Calu3 (cell line): ENCODE measurements around the gene IBA57. TPM values are rescaled to one million over a fixed set of nuclear protein-coding genes. Genes with fewer than 3 reads are reported as not detected.

Experiments used
- BruUV-seq: library from RNA; stranded (reverse); fragments of 400-500 nt; replicated peaks from 2 replicates; lab custom pipeline; 2021; lab: Mats Ljungman, UMichigan
- CTCF ChIA-PET: fragments of 300-600 bp; sonication (Branson Sonifier 250); formaldehyde crosslinking; loops from one replicate; lab custom pipeline; 2022; ENCODE audit warnings: antibody characterized with exemption; lab: Charles Lee
- DNase-seq: peaks from one replicate; pipeline ENCODE4 v3.0.0; 2022
- H3K27ac Mint-ChIP-seq: one replicate; pipeline ENCODE4 v1.8.0; 2022; ENCODE audit warnings: mixed read lengths; ENCODE audit not compliant: unreplicated experiment
- H3K27me3 Mint-ChIP-seq: one replicate; pipeline ENCODE4 v1.8.0; 2022; ENCODE audit warnings: mixed read lengths; ENCODE audit not compliant: unreplicated experiment
- H3K36me3 Mint-ChIP-seq: one replicate; pipeline ENCODE4 v1.8.0; 2022; ENCODE audit warnings: mild to moderate bottlenecking, moderate library complexity, mixed read lengths; ENCODE audit not compliant: insufficient read depth, unreplicated experiment
- H3K4me1 Mint-ChIP-seq: one replicate; pipeline ENCODE4 v1.8.0; 2022; ENCODE audit warnings: mild to moderate bottlenecking, low read depth, mixed read lengths; ENCODE audit not compliant: unreplicated experiment
- H3K4me3 Mint-ChIP-seq: one replicate; pipeline ENCODE4 v1.8.0; 2022; ENCODE audit warnings: mild to moderate bottlenecking, low read depth, moderate library complexity, mixed read lengths; ENCODE audit not compliant: unreplicated experiment
- H3K9me3 Mint-ChIP-seq: one replicate; pipeline ENCODE4 v1.8.0; 2022; ENCODE audit warnings: low read depth, mixed read lengths; ENCODE audit not compliant: unreplicated experiment
- intact Hi-C: fragments of 100-400 bp; cut with micrococcal nuclease; formaldehyde crosslinking; loops from one replicate; pipeline ENCODE4 v1.10.0; 2022; ENCODE audit not compliant: unreplicated experiment
- total RNA-seq: library from RNA; stranded (reverse); gene quantifications from 2 replicates; pipeline ENCODE4 v1.2.3, GENCODE V29; 2022
- TF ChIP-seq, protein P1 (sequence below): fragments of 200-600 bp; IDR thresholded peaks from one replicate; pipeline ENCODE4 v1.8.0; 2022; ENCODE audit warnings: antibody characterized with exemption; ENCODE audit not compliant: unreplicated experiment

The IBA57 gene
- total RNA-seq, 1 experiment from 2014 or later = 9.2 TPM

DNA sequence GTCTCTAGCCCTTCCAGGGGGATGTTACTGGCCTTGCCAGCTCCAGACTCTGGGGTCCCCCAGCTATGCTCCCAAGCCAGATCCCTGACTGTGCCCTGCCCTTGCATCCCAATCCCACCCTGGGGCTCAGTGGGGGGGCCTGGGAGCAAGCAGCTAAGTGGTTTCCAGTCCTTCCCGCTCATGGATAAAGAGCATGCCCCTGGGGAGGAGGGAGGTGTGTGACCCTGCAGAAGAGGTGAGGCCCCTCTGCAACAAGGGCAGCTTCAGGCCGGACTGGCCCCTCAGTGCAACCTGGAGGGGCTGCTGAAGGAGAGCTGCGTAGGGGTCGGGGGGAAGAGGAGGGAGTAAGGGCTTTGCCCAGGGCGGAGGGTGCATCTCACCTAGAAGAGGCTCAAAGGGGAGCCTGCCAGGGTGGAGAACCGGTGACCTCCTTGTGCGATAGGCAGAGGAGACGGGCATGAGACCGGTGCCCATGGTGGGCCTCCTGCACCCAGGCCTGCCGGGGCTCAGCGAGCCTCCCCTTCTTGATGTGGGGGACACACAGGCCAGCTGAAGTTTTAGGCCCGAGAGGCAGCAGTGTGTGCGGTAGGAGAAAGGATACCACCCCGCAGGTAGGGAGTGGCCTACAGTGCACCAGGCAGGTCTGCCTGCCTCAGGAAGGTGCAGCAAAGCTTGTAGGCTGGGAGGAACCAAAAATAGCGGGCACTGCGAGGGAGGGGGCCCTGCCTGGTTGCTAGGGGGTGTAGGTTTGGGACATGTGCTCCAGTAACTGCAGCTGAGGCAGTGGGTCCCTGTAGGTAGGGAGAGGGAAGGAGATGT lies 45.3 kb downstream of the IBA57 start:
- BruUV-seq = no TSS peak
- peaks cover 23% of the 10 kb centered on the region for H3K27me3 Mint-ChIP-seq
- H3K36me3 Mint-ChIP-seq = peaks cover 34% of the 10 kb centered on the region
- TF ChIP-seq, protein P1, sequence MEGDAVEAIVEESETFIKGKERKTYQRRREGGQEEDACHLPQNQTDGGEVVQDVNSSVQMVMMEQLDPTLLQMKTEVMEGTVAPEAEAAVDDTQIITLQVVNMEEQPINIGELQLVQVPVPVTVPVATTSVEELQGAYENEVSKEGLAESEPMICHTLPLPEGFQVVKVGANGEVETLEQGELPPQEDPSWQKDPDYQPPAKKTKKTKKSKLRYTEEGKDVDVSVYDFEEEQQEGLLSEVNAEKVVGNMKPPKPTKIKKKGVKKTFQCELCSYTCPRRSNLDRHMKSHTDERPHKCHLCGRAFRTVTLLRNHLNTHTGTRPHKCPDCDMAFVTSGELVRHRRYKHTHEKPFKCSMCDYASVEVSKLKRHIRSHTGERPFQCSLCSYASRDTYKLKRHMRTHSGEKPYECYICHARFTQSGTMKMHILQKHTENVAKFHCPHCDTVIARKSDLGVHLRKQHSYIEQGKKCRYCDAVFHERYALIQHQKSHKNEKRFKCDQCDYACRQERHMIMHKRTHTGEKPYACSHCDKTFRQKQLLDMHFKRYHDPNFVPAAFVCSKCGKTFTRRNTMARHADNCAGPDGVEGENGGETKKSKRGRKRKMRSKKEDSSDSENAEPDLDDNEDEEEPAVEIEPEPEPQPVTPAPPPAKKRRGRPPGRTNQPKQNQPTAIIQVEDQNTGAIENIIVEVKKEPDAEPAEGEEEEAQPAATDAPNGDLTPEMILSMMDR = no peak
- intact Hi-C loops = loop anchor here (10.0 kb wide), 1 partner anchor 134 kb away; no protein-coding TSS in a partner anchor
- no peaks in the 10 kb centered on the region for H3K9me3 Mint-ChIP-seq
- peak overlapping the region; percentile 39 for H3K4me3 Mint-ChIP-seq
- CTCF ChIA-PET = no interaction called here
- no peak for DNase-seq
- H3K4me1 Mint-ChIP-seq = no peaks in the 10 kb centered on the region
- no peak overlapping the region for H3K27ac Mint-ChIP-seq

DNA sequence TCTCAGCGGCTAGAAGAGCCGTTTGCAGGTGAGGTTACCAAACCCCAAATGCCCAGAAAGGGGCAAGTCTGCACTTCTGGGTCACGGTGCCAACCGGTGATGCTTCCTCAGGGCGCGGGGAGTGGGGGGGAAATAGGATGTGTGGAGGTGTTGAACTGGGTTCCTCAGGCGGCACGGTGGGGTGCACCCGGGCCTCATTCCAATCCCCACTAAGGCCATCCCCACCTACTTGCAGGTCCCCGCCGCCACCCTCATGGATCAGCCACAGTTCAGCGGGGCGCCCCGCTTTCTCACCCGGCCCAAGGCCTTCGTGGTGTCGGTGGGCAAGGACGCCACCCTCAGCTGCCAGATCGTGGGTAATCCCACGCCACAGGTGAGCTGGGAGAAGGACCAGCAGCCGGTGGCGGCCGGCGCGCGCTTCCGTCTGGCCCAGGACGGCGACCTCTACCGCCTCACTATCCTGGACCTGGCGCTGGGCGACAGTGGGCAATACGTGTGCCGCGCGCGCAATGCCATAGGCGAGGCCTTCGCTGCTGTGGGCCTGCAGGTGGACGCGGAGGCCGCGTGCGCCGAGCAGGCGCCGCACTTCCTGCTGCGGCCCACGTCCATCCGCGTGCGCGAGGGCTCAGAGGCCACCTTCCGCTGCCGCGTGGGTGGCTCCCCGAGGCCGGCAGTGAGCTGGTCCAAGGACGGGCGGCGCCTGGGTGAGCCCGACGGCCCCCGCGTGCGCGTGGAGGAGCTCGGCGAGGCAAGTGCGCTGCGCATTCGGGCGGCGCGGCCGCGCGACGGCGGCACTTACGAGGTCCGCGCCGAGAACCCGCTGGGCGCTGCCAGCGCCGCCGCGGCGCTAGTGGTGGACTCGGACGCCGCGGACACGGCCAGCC lies 46.2 kb downstream of the IBA57 start:
- Mint-ChIP-seq H3K4me3 (peak overlapping the region; percentile 39), H3K9me3 (no peaks in the 10 kb centered on the region), H3K27ac (no peak overlapping the region), H3K36me3 (peaks cover 34% of the 10 kb centered on the region), H3K4me1 (no peaks in the 10 kb centered on the region), H3K27me3 (peaks cover 14% of the 10 kb centered on the region)
- no TSS peak for BruUV-seq
- DNase-seq = no peak
- intact Hi-C loops = loop anchor here (10.0 kb wide), 1 partner anchor 133 kb away; no protein-coding TSS in a partner anchor
- TF ChIP-seq, protein P1 = no peak
- CTCF ChIA-PET = interaction anchor here (1.0 kb wide), 1 partner anchor 212 kb away, joined by 3 read pairs; no protein-coding TSS in a partner anchor

DNA sequence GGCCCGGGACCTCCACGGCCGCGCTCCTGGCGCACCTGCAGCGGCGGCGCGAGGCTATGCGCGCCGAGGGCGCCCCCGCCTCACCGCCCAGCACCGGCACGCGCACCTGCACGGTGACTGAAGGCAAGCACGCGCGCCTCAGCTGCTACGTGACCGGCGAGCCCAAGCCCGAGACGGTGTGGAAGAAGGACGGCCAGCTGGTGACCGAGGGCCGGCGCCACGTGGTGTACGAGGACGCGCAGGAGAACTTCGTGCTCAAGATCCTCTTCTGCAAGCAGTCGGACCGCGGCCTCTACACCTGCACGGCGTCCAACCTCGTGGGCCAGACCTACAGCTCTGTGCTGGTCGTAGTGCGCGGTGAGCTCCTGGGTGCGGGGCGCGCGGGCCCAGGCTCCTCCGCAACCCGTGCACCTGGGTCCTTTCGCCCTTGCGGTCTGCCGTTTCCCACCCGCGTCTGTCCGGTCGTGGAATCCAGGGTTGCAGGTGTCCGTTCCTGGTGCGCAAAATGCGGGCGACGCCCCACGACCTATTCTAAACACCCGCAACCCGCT lies 46.9 kb downstream of the IBA57 start:
- Mint-ChIP-seq H3K4me1 (no peaks in the 10 kb centered on the region), H3K27ac (no peak overlapping the region), H3K27me3 (peaks cover 7% of the 10 kb centered on the region), H3K36me3 (peaks cover 34% of the 10 kb centered on the region), H3K9me3 (no peaks in the 10 kb centered on the region), H3K4me3 (peak overlapping the region; percentile 70)
- DNase-seq = no peak
- TF ChIP-seq, protein P1 = no peak
- intact Hi-C loops = loop anchor here (10.0 kb wide), 1 partner anchor 132 kb away; no protein-coding TSS in a partner anchor
- CTCF ChIA-PET = interaction anchor here (1.0 kb wide), 1 partner anchor 213 kb away, joined by 3 read pairs; no protein-coding TSS in a partner anchor
- BruUV-seq = no TSS peak
